ENCODE results near the gene GTF3C2.
A peak's percentile ranks its signal among the peaks of the same experiment; 100 is the strongest.

Gene GTF3C2

DNA sequence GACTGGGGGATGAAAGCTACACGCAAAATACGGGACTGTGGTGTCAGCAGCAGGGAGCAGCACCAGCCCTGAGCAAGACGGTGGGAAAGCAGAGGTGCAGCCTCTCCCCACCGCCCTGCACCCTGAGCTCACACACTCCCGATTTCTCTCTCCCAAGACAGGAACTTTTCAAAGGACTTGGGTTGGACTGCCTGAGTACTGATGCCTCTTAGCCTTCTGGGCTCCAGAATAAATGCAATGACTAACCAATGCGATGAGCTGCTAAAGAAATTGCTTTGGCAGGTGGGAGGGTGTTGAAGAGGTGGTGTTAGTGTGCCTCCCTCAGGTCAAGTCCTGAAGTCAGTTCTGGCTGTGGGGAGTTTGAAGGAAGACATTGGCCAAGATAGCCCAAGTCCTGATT, 64.7 kb downstream of the GTF3C2 start:
- DNase-seq = no peak

DNA sequence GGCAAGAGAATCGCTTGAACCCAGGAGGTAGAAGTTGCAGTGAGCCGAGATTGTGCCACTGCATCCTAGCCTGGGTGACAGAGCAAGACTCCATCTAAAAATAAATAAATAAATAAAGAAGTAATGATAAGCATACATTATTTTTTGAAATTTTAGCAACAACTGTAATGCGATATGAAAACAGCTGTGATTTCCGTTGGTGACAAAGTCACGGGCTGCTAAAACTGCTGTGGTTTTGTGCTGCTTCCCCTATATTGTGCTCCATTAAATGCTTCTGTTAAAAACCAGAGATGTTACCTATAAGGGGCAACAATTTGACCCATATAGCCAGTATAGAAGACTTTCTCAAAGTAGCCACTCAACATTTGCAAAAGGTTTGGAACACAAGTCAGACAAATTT, 66.0 kb downstream of the GTF3C2 start:
- no peak for DNase-seq

DNA sequence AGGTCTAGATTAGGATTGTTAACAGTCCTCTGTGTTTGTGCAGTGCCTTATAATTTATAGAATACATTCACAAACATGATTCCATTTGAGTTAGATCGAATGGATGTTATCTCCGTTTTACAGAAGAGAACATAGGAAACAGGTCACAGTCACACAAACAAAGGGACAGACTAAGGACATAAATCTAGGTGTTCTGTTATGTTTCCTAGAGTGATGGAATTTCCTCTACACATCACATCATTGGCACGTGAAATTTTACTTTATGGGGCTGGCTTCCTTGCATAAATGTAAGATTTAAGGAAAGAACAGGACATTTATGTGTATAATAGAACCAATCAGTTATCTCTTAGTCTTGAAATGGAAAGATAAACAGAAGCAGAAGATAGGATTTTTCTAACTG, 68.0 kb downstream of the GTF3C2 start:
- DNase-seq = no peak

DNA sequence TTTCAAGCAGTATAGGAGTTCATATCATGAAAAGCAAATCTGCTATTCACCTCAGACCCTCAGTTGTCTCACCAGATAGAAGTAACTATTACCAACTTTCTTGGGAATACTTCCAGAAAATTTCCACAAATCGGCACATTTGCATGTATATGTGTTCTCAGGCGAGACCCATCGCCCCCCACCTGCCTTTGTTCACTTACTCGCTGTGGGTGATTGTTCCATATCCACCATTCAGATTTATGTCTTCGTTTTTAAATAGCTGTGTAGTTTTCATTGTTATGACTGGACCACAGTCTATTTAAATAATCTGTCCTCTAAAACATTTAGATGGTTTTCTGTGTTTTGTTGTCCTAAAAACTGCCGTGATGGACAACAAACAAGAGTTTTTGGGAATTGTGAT, 71.1 kb downstream of the GTF3C2 start:
- no peak for DNase-seq

DNA sequence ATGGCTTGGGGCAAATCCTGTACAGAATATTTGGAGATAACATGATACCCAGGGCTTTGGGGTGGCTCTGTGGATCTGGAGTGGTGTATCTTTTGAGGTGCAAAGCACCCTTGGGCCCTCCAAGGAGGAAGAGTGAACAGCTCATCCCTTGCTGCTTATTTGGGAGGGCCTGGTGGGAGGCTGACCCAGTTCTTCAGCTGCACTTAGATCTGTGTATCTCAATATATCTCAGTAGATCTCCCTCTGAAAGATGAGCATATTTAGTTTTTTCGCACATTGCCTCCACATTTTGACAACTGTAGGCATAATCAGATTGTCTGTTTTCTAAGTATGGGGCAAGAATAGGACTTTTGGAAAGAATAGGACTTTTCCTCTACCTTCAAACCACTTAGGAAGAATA, 71.6 kb downstream of the GTF3C2 start:
- DNase-seq = no peak

DNA sequence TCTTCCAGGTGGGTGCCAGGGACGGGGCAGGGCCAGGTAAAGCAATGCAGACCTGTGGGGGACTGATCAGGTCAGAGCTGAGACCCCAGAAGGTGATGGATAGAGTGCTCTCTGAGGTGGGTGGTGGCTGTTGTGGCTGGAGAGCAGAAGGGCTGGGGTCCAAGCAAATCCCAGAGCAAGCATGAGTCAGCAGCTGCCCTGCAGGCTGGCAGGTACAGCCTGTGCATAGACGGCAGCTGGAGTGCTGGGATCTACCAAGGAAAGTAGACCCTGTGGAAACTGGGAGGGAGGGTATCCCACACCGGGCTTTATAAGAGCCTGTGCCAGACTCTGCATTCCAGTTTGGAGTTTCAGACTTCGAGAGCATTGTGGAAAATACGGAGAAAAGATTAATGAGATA, 73.7 kb downstream of the GTF3C2 start:
- no peak for DNase-seq

DNA sequence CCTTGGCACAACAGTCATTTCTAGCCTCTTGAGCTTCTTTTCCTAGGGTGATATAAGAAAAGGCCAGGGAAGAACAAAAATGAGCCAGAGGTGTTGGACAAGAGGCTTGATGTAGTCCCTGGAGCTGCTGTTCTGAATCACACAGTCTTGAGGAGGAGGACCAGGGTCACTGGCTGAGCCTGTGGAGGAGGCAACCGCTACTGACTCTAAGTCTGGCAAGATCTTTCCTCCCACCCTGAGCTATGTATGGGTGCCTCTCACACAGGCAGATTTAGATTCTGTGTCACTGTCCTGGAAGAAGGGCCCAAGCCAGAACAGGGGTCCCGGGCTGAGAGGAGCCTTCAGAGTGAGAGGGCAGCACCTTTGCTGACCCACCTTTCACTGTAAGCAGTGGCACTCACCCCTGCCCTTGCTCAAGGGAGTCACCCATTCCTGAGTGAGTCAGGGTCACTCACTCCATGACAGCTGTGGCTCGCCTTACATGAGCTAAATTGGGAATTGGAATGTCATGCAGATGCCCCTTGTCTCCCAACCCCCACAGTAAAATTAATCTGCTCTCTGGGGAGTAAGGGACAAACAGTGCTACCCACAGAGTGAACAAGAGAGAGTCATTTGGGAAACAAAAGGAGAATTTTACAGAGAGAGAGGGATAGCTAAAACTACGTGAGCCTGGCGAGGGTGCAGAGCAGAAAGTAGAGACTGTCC, 74.6 kb downstream of the GTF3C2 start, which contains the start of gene TRIM54:
Gene TRIM54, plus strand, starts transcription at position 575 of the 705 bp plus-strand sequence. CDS start 303 bp downstream, outside the sequence.
- DNase-seq = peak in 2 of 3 donors; percentile 32 to 47

DNA sequence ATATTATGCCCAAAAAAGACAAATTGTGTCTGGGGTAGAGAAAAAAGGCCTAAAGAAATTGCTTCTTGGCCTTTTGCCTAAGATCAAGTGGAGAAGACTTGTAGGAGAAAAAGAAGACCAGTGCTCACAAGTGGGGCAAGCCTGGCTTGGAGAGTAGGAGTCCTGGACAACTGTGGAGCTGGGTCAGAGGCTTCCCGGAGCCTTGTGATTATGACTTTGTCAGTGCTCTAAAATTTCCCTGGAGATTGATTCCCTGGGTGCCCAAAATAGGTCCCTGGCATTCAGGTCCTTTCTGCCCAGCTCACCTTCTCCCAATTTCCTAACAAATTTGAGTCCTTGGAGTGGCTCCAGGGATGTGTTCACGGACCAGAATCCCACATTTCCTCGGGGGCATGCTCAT, 75.1 kb downstream of the GTF3C2 start:
- peak in 1 of 3 donors; percentile 23 for DNase-seq

DNA sequence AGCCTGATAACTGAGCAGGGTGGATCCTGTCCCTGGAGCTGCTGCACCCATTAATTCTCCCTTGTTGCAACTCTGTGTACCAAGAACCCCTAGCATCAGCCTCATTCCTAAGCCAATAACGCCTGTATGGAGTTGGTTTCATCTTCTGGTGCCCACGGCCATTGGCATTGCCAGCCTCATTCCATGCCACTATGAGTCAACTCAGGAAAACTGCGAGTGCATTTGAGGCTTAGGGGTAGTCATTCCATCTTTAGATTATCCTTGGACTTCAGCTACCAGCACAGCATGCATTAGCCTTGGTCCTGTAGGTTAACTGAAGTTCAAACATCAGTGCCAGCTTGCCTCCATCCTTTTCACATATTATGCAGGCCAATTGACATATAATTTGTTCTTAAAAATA, 75.7 kb downstream of the GTF3C2 start:
- no peak for DNase-seq

DNA sequence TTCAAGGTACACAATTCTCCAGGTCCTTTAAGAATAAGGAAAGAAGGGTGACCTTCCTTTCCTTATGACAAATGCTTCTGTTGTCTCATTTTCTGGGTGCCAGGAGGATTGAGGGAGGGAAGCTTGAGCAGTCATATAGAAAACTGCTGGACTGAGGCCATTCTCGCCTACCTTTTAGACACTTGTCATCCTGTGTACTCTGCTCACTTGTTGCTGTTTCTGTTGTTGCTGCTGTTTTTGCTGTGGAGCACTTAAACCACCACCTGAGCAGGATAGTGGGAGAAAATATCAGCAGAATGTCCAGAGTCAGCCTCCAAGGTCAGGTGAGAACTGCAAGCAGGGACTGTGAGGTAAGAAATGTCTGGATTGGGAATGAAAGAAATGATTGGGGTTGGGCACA, 78.6 kb downstream of the GTF3C2 start:
- DNase-seq = no peak

Data from suppressor macrophage treated with lipopolysaccharide for 1 hour (primary cell).